Fibroblast of lung (primary cell): ENCODE results near the gene KCNH1.

ENCODE experiments used
- CTCF ChIP-seq, 2 donors: IDR thresholded peaks in 1 of 2; conservative IDR thresholded peaks in 1 of 2; 1 replicate in 1 of 2; 2 replicates in 1 of 2; pipeline ENCODE4 v1.5.1; 2011 to 2012; ENCODE audit warnings: low read length in 2 of 2, control low read depth in 1 of 2, inconsistent platforms in 1 of 2, low read depth in 1 of 2, mild to moderate bottlenecking in 1 of 2
- EZH2 ChIP-seq: IDR thresholded peaks from 2 replicates; pipeline ENCODE4 v1.5.1; 2012; ENCODE audit warnings: low read length, control low read depth, mild to moderate bottlenecking; ENCODE audit errors: missing control alignments

DNA sequence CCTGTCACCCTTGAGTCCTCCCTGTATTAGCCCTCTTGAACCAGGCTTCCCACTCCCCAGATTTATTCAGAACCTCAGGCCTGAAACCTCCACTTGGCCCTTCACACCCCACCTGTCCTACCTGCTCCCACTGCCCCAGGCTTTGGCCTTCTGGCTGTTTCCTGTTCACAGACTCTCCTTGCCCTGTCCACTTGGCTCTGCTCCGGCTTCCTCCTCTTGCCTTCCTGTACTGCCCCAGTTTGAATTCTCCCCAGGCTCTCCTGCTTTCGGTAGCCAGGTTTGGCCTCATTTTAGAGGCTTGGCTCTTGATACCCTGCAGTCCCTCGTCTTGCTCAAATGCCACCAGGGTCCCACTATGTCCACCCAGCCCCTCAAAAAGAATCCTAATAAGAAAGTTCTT lies 385.2 kb downstream of the KCNH1 start:
- no peak for TF ChIP-seq CTCF (conservative IDR thresholded peaks at IDR 0.05 in 1 of 2, IDR thresholded peaks at IDR 0.05 in 1 of 2; ENCODE audit: low read depth in 1 of 2, low read length in 2 of 2)
- no peak for TF ChIP-seq EZH2
